Head of caudate nucleus (tissue), 42 donors: ENCODE data around the gene MS4A6E.

ENCODE experiments used
- DNase-seq, 42 donors: peaks; one replicate each; pipeline versions ENCODE4 v3.0.0 to v3.0.0-alpha.2; 2020 to 2021; ENCODE audit warnings: mixed read lengths in 7 of 42
- intact Hi-C: fragments of 100-400 bp; cut with DNase I; formaldehyde crosslinking; loops from one replicate; pipeline ENCODE4 v1.15.0; 2022

Gene MS4A6E

DNA sequence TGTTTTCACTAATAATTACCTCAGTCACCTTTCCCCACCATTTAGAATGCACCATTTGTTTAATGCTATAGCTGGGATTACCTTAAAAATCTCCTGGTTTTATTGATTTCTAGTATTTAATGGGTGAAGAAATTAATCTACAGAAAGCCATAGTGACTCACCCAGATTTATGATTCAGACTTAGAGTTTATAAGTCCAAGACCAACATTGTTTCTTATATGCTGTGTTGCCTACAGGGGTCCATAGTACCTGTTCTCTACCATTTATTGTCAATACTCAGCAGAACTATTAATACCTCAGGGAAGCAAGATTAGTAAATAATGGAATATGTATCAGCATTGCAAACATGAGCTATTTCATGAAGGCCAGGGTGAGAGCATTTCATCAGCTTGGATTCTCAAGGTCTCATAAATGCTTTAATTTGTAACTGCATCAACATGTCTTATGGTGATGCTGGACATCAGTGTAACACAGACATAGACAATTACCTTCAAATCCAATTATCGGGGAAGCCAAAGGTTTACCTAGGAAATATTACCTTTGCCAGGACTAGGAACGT is 43.3 kb downstream of the MS4A6E start:
- intact Hi-C loops, result no loop called here
- DNase-seq, result no peak

DNA sequence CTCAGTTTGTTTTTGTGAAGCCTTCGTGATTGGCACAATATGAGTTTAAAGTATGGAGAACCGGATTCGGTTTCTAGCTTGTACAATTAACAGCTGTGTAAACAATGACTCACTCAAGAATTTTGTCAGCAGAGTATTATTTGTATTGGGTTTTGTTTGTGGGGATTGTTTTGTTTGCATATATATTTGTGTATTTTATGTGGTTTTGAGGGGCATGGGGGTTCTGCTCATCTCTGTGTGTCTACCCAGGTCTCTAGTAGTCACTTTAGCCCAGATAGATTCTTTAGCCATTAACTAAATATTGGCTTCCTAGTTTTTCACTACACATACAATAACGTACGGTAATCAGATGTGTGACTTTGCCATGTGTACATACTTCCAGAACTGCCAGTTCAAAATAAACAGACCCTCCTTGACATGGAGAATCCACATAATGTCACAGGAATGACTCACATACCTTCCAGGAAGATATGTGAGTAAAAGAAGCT is 43.8 kb downstream of the MS4A6E start:
- intact Hi-C loops, result no loop called here
- no peak for DNase-seq

DNA sequence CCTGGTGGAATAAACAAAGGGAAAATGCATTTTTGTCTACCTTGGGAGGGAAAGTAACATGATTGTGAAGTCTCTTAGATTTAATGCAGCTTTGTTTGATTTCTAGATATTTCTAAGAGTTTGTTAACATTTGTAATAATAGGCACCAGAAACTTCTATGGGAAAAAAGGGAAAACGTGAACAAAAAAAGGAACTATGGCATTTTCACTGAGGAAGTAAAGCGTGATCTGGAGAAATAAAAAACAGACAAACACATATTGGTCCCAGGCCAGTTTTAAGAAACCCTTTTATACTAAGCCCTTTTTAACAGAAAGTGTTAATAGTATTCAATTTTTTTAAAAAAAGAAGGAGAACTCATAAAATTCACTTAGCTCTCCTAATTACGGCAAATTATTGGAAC is 44.3 kb downstream of the MS4A6E start:
- intact Hi-C loops, result no loop called here
- DNase-seq, result no peak

DNA sequence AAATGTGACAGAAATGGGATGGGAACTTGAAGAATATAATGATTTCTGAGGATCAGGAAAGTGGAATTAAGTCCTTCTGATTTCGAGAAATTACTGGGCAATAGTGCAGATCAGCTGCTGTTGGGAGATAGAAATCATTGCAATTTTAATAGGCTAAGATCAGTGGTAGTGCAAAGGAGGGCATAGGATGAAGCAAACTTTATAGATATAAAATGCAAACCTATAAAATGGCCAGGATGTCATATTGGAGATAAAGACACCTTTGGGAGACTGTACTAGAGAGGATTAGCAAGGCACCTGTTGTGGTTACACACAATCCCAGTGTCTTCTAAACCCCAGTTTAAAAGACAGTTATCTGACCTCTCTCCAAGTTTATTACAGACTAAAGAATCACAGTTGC is 44.8 kb downstream of the MS4A6E start:
- DNase-seq, result no peak
- intact Hi-C loops, result no loop called here

DNA sequence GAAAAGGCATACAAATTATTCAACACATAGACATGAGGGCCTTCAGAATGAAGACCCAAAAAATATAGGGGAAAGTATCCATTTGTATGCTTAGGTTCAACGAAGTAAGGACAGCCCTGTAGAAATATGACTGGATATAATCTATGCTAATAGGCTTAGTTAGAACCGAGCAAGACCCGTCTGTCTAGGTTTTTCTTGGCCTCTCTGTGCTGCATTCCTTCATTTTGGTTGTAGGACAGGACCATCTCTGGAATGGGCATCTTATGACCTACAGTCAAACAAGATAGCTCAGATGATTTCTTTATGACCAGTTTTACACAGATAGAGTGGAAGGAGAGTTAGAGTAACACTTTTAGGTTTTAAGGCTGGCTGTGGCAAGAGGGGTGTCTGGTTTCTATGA is 45.7 kb downstream of the MS4A6E start:
- intact Hi-C loops, result no loop called here
- no peak for DNase-seq

DNA sequence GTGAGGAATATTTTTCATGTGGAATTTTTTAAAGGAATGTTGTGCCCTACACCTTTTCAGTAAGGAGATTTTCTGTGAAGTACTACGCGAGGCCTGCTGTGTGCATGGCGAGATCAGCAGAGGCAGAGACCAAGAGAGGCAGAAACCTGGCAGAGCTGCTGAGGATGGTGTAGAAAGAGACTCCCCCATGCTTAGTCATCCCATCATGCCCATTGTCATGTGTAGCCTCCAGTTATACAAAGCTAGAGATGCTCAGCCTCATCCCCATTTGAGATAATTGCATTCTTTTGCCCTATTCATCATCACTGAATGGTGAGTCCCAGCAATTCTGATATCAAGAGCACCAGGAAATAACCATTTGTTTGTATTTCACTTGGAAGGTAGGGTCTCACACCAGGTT is 48.3 kb downstream of the MS4A6E start:
- intact Hi-C loops, result no loop called here
- no peak for DNase-seq

DNA sequence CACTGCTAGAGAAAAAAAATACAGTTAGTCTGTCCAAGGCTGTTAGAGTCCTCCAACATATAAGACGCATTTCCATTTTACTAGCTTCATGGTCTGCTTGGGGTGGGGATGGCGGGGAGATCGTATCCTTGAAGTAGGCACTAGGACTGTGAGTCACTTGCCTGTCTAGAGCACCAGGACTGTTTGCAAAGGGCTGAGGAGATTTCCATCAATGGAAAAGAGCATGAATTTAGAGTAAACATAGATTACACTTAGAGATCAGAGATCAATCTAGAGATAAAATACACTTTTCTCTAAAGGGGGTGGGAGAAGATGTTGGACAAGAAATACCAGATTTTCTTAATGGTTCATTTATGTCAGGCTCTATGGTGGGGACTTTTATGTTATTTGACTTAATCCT is 49.5 kb downstream of the MS4A6E start:
- intact Hi-C loops, result no loop called here

DNA sequence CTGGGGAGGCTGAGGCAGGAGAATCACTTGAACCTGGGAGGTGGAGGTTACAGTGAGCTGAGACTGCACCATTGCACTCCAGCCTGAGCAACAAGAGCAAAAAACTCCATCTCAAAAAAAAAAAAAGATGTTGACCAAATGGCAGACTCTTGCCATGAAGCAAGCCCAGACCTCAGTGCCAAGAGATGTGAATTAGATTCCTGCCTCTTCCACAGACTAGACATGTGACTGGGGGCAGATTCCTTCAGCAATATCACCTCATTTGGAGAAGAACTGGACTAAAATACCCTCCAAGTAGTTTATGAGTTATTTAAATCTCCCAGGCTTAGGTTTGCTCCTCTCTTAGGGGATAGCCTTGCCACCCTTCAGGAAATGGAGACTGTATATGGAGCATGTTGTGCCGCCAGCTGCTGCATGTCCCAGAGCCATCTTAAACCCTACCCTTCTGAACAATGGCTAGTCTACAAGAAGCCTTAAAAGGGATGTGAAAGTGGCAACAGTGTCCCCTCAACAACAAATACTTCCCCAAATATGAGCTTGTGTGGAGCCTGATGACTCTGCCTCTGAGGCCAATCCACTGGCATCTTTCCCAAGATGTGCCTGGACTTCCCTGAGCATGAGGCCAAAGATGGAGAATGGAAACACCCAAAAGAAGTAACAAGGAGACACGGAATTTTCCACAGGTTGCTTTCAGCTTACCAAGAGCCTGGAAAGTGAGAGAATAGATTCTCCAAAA is 50.5 kb downstream of the MS4A6E start:
- intact Hi-C loops, result no loop called here
- peak in 32 of 42 donors; percentile 11 to 69 (median 36) for DNase-seq

More for the DNA sequence above, 49.5 kb downstream of the MS4A6E start:
- no peak for DNase-seq

DNA sequence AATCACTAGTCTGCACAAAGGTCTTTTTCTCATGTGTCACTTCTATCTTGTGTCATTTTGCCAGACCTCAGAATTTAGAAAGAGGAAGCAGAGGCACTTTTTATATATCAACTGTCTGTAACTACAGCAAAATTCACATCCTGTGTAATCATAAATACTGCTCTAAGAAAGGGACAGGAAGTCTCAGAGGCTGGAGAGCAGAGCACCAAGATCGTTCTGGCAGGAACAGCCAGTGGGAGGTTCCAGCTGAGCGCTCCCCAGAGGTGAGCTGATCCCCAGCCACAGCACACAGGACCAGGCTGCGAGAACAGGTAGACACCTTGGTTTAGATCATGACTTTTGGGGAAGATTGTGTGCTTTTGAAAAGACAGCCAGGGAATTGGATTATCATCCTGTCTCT is 51.3 kb downstream of the MS4A6E start, which contains the start of gene MS4A7:
Gene MS4A7 (plus strand): TSS at position 179 of the 400 bp plus-strand sequence. CDS start 4,610 bp downstream, outside the sequence.
- peak in 21 of 42 donors; percentile 9 to 54 (median 24) for DNase-seq
- intact Hi-C loops, result no loop called here

DNA sequence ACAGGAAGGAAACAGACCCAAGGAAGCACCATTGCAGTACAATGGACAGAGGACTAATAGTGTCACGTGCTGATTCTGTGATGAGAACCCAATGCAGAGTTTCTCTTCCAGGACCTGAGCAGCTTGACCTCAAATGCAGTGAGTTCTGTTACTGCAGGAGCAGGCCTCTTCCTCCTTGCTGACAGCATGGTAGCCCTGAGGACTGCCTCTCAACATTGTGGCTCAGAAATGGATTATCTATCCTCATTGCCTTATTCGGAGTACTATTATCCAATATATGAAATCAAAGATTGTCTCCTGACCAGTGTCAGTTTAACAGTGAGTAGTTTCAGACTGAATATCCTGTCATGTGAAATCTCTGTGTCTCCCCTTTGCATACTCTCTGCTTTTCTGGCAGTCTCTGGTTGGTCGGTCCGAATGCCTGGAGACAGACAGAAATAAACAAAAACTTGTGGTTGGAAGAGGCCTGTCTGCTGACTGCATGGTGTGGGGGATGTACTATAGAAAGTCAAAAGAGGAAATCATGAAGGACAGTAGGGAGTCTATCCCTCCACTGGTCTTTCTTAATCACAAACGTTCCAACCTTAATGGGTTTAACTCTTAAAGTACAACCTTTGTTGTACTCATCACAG is 62.3 kb downstream of the MS4A6E start:
- intact Hi-C loops, result no loop called here
- DNase-seq, result no peak

DNA sequence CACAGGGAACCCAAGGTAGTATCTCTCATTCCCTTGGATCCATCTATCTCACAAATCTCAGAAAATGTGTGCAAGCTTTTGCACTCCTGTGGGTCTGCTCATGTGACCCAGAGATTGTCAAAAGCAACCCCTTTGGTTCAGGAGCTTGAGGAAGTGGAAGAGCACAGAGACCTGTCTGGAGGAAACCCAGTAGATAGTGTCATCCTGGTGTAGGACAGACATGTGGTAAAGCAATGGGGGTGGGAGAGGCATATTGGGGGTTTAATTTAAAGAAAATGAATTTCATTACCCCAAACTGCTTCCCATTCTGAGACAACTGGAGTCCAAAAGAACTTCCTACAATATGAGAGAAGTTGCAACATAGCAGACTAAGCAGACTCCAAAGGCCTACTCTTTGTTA is 63.4 kb downstream of the MS4A6E start:
- intact Hi-C loops, result no loop called here
- DNase-seq, result no peak
